Activated CD4-positive, alpha-beta T cell treated with anti-CD3 and anti-CD28 coated beads, Interleukin-2, Interleukin-4, amounts not matched to agents 100 ng/mL and 50 ng/mL, durations not matched to agents 16 hours and 8 hours (primary cell): ENCODE results near the gene STRIP2.
"Not testable (repeated sequence)": the region's sequence is repeated elsewhere in the genome, so short reads cannot be mapped to it uniquely, and the experiment has no call there.

Source experiments
- DNase-seq: peaks from one replicate; pipeline ENCODE4 v3.0.0-alpha.2; 2020; ENCODE audit warnings: low spot score

STRIP2 gene

DNA sequence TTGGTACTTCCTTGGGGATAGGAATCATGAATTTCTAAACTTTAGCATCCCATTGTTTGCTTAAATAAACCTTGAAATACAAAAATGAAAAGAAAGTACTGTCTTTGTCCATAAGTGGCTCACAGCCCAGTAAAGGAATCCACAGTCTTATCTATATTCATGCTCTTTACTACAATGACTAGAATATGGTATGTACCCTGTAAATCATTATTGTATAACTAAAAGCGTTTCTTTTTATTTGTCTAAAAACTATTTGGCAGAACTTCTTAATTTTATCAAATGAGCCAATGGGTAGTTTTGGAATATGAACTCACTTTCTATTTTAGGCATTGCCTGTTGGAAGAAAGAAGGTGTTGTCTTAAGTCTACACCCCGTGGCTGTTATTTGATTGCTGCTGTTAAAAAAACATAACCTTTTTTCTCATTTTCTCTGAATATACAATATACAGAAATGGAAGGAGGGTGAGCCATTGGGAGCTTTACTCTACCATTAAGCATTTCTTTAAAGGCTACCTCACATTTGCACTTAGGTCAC lies 12.4 kb upstream of the STRIP2 start:
- no peak for DNase-seq

DNA sequence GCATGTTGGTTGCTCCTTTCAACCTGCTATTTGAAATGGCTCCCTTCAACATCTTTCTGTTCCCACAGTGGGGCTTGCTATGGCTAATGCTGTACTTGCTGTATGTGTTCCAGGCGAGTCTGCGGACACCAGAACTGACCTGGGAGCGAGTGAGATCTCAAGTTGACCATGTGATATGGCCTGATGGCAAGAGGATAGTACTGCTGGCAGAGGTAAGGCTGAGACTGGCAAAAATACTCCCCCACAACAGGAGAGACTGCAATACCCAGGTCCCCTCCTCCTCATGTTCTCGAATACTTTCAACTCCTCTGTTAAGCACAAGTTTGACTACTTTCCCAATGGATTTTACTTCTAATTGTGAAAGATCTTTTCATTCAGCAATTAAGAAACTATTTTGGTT lies 11.5 kb upstream of the STRIP2 start:
- no peak for DNase-seq

DNA sequence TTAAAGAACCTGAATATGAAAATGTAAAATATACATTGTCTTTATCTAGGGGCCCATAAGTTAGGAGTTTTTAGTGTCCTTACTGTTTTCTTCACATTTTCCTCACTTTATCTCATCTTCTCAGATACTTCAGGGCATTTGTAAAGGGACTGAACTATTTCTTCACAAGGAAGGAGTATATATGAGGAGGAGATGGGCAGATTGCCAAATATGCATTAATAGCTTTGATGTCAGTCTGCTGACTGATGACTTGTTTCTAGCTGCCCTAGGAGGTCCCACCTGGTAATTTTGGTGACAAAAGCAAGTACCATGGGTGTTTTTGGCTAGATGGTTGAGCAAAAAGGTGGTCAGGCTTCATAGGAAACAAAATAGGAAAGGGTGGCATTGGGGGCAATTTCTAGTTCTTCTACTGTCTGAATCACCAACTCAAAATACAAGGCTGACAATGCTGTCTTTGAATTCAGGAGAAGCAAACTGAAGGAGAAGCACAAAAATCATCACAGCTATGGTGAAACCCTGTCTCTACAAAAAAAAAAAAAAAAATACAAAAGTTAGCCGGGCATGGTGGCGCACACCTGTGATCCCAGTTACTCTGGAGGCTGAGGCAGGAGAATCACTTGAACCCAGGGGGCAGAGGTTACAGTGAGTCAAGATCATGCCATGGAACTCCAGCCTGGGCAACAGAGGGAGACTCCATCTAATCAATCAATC lies 10.4 kb upstream of the STRIP2 start:
- no peak for DNase-seq

DNA sequence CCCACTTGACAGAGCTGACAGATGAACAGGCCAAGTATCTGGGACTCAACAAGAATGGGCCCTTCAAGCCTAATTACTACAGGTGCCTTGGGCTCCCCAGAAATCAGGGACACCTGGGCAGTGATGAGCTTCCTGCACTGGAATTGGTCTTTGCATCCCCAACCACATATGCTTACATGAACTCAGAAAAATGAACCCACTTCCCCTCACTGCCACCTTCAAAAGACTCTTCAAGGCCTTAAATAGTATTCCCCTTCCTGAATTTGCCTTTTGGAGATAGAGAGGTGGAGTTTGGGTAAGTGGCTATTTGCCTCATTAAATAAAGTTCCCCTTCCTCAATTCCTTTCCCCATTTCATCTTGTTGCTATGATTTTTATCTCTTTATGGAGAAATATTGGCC lies 7.8 kb upstream of the STRIP2 start:
- DNase-seq: no peak

DNA sequence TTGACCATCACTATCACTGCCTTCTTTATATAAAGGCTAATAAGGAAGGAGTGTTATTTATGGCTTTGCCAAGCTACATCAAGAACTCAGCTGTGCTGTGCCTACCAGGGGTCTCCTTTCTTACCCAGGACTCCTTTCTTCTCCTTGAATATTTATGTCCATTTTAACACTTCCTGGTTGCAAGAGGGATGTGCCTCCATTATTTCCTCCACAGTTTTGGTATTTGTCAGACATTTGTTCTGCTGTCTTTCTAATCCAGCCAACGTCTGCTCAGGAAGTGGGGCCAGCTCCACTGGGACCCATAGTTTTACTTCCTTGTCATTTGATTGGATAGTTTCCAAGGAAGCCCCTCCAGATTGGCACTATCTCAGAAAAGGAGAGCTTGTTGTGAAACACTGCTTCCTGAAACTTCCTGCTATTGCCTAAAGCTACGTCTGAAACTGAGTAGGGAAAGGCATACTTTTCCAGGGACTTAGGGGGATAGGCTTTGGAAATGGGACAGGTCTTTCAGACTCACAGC lies 6.6 kb upstream of the STRIP2 start:
- no peak for DNase-seq

DNA sequence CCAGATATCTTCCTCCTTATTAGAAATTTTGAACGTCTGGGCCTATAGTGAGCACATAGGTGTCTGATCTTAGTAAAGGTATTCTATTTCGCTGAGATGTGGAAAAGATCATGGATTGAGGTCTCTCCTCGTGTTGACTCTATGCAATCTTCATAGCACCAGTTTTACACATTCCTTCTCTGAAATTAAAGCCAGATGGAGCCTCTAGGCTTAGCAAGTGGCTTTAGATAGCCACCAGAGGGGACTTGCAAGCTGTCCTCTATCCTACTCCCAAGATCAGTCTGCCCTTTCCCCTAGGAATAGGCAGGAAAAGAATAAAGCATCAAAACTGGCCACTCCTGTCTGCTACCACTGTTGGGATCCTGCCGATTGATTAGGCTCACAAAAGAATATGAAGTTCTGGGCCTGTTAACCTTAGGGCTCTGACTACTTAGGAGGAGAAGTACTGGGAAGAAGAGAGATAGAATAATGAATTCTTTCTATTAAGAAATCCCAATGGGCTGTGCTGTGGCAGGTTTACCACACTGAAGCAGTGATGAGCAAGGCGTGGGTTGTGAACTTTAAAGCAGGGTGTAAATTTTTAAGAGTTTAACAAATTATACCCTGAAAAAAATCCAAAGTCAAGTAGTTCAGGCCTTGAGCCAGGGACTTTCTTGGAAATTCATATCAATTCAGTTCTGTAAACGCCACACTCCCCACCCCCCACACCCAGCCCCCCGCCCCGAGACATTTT lies 2.2 kb upstream of the STRIP2 start:
- no peak for DNase-seq

DNA sequence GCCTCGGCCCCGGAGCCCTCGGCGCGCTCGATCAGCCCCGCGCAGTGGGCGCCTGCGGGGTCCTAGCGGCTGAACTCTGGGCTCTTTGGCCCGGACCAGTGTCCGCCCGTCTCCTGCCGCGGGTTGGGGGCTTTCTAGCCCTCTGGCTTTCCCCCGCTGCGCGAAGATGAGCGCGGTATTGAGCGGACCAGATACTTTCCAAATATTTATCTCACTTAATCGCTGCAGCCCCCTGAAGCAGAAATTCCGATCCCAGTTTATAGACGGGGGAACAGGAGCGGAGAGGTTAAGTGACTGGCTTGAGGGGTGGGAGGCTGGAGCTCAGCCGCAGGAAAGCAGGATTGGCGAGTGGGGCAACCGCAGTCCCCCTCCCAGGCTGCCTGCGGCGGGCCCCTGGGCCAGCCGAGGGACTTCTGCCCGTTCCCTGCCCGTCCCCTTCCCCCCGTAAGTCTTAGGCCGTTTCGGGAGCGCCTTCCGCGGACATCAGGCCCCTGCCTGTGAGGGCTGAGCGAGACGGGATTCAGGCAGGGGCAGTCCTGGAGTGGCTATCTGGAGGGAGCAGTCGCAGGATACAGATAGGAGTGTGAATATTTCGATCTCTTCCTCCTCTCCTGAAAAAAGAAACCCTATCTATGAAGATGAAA lies 565 bp downstream of the STRIP2 start:
- no peak for DNase-seq

DNA sequence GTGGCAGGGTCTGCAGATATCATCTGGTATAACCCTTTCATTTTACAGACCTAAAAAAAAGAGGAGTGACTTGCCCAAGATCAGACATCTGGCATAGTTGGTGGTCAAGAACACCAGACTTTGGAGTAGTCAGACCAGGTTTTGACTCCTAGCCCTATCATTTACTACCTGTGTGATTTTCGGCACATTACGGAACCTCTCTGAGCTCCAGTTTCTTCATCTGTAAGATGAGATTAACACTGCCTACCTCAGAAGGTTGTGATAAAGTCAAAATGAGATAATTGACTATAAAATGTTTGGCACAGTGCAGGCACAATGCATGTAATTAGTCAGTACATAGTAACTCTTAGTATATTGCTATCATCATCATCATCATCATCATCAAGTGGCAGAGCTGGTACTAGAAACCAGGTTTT lies 1.2 kb downstream of the STRIP2 start:
- peak; percentile 48 for DNase-seq

DNA sequence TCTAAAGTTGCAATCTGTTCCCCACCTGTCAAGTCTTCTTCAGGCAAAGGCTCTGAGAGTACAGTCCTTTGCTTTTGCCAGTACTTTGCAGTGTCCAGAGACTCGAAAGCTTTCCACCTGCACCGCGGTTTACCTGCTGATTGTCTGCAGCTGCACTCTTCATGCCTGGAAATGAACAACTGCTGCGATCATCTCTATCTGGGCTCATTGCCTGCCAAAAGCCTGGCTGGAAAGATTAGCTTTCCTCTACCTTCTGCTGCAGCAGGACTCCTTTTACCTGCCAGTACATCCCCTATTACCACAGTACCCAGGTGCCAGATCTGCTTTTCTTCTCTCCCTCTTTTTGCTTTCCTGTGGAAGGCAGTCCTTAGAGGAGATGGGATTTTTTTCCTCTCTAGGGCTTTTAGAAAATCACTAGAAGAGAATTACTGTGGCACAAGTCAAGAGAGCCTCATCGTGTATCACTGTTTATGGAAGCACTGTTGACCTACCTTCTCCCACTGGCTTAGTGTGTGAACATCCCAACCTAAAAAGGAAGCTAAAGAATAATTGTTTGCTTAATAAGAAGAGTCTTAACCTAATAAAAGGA lies 2.2 kb downstream of the STRIP2 start:
- no peak for DNase-seq

DNA sequence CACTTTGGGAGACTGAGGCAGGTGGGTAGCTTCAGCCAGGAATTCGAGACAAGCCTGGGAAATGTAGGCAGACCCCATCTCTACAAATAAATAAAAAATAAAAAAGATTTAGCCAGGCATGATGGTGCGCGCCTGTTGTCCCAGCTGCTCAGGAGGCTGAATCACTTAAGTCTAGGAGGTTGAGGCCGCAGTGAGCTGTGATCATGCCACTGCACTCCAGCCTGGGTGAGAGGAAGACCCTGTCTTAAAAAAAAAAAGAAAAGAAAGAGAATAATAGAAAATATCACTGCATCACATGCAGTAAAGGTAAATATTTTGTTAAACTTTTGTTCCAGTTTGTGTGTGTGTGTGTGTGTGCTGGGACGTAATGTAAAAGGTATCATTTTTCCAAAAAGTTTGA lies 3.0 kb downstream of the STRIP2 start:
- no peak for DNase-seq

DNA sequence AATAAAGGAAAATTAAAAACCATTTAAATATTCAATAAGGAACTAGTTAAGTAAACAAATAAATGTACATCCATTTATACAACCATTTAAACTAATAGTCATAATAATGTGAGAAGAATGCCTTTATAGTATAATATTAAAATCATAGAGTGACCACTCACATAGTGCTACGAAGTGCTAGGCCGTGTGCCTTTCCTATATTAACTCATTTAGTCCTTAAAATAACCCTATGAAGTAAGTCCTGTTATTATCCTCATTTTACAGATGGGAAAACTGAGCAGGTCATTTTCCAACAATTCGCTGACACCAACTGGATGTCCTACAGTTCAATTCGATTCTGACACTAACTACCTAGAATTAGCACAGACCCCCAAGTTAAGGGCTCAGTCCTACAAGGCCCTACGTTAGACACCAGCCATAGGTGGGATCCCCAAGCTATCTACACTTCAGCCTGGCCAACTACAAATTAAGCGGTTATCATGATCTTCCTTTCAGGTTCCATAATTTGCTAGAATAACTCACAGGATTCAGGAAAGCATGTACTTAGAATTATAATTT lies 4.1 kb downstream of the STRIP2 start:
- no peak for DNase-seq

DNA sequence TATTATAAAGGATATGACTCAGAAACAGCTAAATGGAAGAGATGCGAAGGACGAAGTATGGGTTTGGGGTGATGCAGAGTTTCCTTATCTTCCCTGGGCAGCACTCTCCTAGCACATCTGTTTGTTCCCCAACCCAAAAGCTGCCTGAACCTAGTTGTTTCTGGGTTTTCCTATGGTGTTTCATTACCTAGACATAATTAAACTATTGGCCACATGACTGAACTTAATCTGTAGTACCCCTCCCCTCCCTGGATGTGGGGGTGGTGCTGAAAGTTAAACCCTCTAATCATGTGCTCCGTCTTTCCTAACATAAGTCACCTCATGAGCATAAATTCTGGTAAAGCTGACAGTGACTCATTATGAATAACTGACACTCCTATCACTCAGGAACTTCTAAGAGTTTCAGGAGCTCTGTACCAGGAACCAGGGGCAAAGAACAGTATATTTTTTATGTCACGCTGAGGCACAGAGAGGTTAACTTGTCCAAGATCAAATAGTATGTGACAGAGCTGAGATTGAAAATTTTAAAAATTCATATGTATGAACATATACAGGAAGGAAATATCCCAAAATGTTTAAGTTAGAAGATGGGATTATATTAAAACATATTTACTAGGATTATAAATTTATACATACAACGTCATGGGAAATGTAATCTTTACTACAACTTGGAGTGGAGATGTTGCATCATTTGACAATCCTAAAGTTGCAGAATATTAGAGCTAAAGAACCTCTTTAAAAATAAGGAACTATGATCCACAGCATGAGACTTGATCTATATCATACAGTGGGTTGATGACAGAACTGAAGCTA lies 4.8 kb downstream of the STRIP2 start:
- peak; percentile 86 for DNase-seq

DNA sequence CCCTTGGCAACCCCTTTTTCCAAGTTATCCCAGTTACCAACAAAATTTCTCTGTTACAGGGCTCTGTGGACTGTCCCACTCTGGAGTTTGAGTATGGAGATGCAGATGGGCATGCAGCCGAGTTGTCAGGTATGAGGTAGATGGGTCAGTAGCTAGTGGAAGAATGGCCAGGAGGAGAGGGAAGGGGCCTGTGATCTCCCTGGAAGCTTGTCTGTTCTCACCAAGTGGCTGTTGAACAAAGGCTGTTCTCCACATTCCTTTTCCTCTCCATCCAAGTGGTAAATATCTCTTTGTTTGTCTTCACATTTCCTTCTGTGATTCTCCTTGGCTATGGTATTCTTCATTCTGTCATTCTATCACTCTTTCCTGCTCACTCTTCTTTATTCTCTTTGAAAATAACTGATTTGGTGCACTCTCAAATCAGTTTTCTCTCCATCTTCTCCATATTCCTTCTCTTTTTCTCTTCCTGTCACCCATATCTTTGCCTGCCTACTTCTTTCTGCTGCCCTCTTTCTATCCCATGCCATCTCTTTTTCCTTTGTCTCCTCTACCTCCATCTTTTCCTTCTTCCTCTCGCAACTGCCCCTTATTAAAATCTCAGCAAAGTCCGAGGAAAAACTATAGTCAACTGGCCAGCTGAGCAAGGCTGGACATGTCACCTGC lies 5.9 kb downstream of the STRIP2 start:
- DNase-seq: no peak

DNA sequence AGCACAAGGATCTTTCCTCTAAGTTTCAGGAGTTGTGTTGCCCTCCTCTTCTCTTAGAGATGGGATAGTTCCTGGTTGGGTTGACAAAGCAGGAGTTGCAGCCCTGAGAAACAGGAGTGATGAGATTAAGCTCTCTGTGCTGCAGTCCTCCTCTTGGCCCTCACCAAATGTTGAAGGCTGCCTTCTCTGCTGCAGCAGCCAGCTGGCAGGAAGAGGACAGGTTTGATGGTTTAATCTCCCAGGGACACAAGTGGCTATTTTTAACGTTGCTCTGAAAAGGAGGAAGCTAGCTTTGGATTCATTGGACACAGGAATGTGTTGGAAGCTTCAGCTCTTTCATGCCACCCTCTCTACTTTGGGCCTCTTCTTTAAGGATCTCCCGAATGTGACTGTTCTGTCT lies 9.4 kb downstream of the STRIP2 start:
- no peak for DNase-seq

DNA sequence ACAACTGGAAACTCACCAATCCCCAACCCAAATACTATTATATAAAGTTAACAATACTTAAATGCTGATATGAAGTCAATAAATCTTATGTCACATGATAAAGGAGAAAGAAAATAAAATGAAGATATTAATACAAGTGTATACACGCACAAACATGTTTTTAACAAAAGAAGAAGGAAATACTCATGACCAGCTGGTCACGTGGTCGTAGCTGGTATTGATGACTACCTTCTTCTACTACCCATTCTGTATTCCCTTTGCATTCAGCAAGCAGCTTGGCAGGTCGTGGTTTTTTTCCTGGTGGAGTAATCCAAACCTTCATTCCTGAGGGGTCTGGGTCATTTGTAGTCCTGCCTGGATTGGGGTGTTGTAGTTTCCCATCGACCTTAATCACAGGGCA lies 10.5 kb downstream of the STRIP2 start:
- DNase-seq: not testable (repeated sequence)

DNA sequence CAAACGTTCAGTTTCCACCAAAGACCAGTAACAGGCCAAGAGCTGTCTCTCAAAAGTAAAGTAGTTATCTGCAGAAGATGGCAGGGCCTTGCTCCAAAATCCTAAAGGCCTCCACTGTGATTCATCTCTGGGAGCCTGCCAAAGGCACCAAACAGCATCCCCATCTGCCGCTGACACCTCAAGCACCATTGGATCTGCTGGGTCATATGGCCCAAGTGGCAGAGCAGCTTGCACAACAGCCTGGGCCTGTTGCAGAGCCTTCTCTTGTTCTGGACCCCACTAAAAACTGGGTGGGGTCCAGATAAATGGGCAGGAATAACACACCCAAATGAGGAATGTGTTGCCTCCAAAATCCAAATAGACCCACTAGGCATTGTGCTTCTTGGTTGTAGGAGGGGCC lies 12.7 kb downstream of the STRIP2 start:
- not testable (repeated sequence) for DNase-seq

DNA sequence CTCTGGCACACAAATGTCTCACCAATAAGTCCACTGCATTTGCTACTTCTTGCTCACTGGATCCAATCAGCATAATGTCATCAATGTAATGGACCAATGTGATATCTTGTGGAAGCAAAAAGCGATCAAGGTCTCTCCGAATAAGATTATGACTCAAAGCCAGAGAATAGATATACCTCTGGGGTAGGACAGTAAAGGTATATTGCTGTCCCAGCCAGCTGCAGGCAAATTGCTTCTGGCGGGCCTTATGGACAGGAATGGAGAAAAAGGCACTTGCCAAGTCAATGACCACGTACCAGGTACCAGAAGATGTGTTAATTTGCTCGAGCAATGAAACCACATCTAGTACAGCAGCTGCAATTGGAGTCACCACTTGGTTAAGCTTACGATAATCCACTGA lies 13.2 kb downstream of the STRIP2 start:
- DNase-seq: not testable (repeated sequence)

DNA sequence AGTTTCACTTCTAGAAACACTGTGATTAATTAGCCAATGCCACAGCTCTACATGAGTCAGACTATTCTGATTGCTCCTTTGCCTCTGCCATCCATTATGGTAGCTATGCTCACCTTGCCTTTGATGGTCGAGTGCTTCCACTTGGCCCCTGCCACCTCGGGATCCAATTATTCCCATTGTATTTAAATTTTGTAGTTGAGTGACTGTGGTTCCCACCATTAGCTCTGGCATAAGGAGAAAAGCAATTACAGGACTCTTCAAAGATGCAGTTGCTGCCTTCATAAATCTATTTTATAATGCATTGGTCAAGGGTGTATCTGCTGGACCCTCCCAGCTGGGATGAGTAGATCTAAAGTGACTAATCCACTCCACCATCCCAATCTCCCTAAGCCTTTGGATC lies 14.4 kb downstream of the STRIP2 start:
- DNase-seq: not testable (repeated sequence)

DNA sequence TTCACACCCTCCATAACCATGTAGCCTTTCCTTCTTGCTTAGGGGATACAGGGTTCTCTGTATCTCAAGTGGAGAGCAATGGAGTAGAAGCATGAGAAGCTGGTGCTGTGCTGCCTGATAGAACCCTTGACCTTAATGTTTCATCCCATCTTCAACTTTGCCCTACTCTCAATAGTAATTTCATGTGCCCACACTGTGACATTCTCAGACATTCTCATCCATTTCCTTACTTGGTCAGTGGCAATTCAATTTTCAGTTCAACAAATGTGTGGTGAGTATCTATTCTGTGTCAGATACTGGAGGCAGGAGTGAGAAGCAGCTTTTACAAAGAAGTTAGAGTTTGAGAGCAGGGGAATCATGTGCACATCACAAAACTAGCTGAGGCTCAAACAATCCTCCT lies 16.1 kb downstream of the STRIP2 start:
- DNase-seq: no peak

DNA sequence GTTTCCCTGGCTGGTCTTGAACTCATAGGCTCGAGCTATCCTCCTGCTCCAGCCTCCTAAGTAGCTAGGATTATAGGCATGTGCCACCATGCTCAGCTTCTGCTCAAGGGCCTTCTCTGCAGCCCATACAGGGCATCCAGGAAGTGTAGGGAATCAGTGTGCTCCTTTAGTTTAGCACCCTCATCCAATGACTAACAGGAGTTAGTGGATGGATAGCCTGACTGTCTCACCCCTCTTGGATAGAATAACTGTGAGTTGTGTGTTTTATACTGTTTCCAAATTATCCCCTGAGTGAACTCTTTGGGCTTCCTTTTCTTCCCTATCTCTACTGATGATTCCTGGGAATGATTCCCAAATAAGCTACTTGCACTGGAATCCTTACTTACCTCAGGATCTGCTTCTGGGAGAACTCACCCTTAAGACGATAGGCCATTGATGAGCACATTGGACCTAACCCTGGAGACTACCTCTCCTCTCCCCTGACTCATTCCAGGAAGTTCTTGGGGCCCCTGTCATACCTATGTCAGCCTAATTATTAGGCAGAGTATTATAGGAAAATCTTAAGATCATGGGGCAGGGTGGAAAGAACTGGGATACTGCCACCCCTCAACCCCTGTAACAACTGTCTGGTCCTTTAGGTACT lies 18.5 kb downstream of the STRIP2 start:
- no peak for DNase-seq
